SW480 (cell line): Measurements from ENCODE around the gene BMF.
A peak's percentile ranks its signal among the peaks of the same experiment; 100 is the strongest.

ENCODE experiments used
- DNase-seq: peaks from one replicate; pipeline ENCODE4 v3.0.0-alpha.2; 2016; ENCODE audit warnings: low spot score

The BMF gene

DNA sequence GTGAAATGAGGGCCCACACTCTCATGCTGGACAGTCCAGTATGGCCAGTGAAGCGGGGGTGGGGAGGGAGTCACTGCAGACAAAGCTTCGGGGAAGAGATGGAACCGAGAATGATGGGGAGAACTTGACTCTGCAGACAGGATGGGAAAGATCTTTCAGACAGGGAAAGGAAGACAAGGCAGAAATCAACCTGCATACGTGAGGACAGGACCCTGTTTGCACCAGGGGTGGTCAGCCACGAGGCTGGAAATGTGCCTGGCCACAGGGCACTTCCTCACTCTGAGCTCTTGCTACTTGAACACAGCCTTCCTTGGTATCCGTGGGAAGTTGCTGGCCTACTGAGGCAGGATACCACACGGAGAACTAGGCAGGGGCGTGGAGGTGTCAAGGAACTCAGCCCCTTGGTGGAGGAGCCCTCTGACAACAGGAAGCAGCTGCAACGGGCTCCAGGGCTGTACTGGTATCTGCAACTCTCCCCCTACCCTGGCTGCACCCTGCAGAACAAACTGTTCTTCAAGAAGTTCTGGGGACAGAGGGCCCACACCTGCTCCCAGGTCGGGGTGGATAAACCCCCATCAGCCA lies 60.4 kb downstream of the BMF start:
- DNase-seq: no peak

DNA sequence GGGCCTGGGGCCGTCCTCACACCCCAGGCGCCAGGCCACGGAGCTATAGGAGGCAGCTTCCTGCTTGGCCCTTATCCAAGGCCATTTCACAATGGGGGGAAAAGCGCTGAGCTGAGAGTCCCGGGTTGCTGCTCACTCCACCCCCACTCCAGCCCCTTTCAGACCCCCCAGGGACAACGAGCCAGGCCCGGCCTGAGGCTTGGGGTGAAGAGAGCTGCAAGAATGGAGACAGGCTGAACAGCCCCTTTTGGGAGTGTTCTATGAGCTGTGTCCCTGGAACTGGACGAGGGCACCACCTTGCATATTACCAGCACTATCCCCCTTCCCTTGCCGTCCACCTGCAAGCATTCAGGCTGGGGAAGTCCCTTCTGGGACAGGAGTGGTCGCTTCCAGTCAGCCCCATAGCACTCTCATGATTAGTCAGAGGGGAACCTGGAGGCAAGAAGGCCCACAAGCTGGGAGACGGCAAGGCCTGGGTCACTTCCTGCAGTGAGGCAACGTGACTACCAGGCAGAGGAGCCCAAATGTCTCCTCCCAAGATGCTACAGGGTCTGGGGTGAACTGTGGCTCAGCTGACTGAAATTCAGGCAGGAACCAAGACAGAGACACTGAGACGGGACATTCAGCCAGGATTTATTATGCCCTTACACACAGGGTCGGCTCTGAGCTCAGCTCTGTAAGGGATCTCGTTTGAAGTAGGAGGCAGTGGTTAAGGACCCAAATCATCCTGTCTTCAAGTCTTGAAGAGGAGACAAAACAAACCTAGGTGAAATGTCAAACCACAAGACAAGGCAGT lies 61.1 kb downstream of the BMF start:
- no peak for DNase-seq

- DNase-seq: no peak
Observed at GRCh38 chr15:40046721-40047414, 61.8 kb downstream of the BMF start.

GRCh38 chr15:40045572-40046217 lies 63.0 kb downstream of the BMF start:
- no peak for DNase-seq

DNA sequence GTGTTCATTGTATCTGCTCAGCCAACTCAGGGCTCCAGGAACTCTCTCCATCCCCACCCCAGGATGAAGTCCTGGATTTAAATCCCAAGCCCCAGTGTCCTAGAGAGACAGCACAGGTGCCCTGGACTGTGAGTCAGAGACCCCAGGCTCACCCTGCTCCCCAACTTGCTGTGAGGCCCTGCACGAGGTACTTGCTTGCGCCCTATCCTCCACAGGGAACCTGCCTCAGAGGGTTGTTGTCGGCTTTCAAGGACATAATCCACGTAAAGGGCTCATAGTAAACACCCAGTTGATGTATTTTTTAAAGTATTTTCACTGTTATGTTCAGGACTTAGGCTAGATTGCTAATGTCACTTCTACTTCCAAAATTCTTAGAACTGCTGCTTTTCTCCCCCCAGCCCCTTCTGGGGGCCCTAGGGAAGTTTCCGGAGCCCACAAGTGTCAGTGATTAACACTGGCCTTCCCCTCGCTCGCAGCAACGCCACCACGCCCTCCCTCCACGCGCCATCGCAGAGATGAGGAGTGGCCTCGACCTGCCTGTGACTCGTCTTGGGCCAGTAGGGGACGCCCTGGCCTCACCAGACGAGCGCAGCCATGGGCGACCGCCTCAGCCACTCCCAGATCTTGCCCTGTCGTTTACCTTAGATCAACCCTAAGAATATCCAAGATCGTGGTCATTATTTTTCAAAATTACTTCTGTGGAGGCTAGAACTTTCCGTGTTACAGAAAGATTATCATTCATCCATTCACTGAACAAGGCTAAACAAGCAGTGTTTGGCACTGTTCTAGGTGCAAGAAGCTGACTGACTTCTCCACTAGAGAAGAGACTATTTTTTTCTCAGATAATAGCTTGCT lies 63.7 kb downstream of the BMF start:
- DNase-seq: peak; percentile 64

DNA sequence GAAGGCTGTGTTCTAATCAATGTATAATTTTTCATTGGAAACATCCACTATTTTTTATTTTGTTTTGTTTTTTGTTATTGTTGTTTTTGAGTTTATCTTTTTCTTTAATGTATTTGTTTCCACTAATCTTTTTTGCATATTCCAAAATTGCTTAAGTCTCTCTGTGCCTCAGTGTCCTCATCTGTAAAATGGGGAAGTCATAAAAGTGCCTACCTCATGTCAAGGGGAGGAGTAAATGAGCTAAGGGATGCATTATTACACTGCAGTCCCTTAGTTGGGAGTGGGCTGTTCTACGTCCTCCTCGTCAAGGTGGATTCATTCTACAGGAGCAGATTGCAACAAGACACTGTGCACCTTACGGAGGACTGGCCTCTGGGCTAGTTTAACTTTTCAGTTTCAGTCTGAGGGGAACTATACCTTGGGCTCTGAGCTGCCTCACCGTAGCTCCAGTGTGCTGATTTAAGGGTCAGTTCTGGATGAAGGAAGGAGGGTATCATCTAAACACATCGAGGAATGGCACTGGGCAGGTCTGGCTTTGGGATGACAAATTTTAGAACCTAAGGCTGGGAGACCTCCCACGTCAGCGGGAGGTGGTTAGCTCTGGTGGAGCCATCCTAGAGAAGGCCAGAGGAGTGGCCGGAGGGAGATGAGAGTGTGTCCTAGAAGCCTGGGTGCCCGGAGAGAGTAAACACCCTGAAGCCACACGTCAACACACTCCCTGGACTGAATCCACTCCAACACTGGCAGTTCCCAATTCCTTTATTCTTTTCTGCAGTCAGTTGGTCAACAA lies 64.6 kb downstream of the BMF start:
- DNase-seq: no peak

GRCh38 chr15:40042791-40043320 lies 65.8 kb downstream of the BMF start:
- no peak for DNase-seq

GRCh38 chr15:40040770-40041169 lies 67.9 kb downstream of the BMF start:
- DNase-seq: no peak

GRCh38 chr15:40040293-40040635 lies 68.4 kb downstream of the BMF start:
- no peak for DNase-seq

GRCh38 chr15:40038638-40039543 lies 69.8 kb downstream of the BMF start, which contains the start of gene SRP14:
Gene SRP14 (minus strand): TSS chr15:40039181. CDS start chr15:40039116, 65 bp downstream.
- peak; percentile 90 for DNase-seq

DNA sequence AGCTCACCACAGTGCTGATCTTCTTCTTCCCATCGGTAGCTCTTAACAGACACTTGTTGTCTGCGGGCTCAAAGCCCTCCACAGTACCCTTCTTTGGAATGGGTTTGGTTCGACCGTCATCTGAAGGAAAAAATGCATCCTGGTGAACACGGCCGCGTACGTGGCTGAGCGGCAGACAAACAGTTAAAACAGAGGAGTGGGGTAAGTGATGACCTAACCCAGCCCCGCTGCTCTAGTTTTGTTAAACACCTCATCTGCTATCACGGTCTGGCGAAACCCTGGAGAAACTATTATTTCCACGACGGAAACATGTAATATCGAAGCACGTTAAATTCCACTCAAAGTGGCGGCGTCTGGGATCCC lies 70.4 kb downstream of the BMF start:
- no peak for DNase-seq
